ENCODE results near the gene PLTP.

- TF ChIP-seq POLR2A (IDR thresholded peaks at IDR 0.05) (no peak), CTCF (IDR thresholded peaks at IDR 0.05) (no peak)
Measured at GRCh38 chr20:45912344-45912682, 358 bp upstream of the PLTP start.

Data from vagina (tissue), 2 donors.